Body of pancreas (tissue), 4 donors: ENCODE results near the gene NCOA3.

ENCODE experiments used
- CTCF ChIP-seq, 7 experiments: fragments of 450-650 bp in 4 of 7; fragments of 200-600 bp in 3 of 7; sonication (generic) in 3 of 7; IDR thresholded peaks; one replicate each; pipeline ENCODE4 v1.5.1; 2016 to 2019; ENCODE audit warnings: antibody characterized with exemption in 7 of 7
- POLR2A ChIP-seq, 3 donors: fragments of 450-650 bp; IDR thresholded peaks; one replicate each; pipeline ENCODE4 v1.6.1; 2016; ENCODE audit warnings: antibody characterized with exemption in 3 of 3, mild to moderate bottlenecking in 2 of 3

- no peak for TF ChIP-seq CTCF (IDR thresholded peaks at IDR 0.05)
- no peak for TF ChIP-seq POLR2A (IDR thresholded peaks at IDR 0.05)
Measured at GRCh38 chr20:47678536-47678935, 176.8 kb downstream of the NCOA3 start.
